Spleen (tissue), 7 donors: ENCODE results near the gene NDUFS7.

Experiments
- POLR2A ChIP-seq, 3 donors: fragments of 450-650 bp; IDR thresholded peaks; one replicate each; pipeline ENCODE4 v1.5.1; 2017; ENCODE audit warnings: antibody characterized with exemption in 3 of 3, mild to moderate bottlenecking in 1 of 3
- POLR2AphosphoS5 ChIP-seq, 3 donors: sonication (generic); formaldehyde crosslinking; IDR thresholded peaks; one replicate each; pipeline ENCODE4 v1.5.1; 2017; ENCODE audit warnings: antibody characterized with exemption in 3 of 3
- TF ChIP-seq, protein P1 (sequence below), 11 experiments: fragments of 200-600 bp in 7 of 11; fragments of 450-650 bp in 4 of 11; sonication (generic) in 4 of 11; IDR thresholded peaks in 8 of 11; conservative IDR thresholded peaks in 3 of 11; 1 replicate in 7 of 11; 2 replicates in 4 of 11; pipeline versions ENCODE4 v1.4.0 to v1.8.0; 2016 to 2021; ENCODE audit warnings: antibody characterized with exemption in 11 of 11, inconsistent platforms in 4 of 11, mild to moderate bottlenecking in 1 of 11
- donor health status: DM: no; HTN: no; CAD: no; lungs with moderate emphysema.
- donor health status: DM: no; HTN: no; CAD: no.
- donor health status: DM: no; HTN: no; CAD: no.

DNA sequence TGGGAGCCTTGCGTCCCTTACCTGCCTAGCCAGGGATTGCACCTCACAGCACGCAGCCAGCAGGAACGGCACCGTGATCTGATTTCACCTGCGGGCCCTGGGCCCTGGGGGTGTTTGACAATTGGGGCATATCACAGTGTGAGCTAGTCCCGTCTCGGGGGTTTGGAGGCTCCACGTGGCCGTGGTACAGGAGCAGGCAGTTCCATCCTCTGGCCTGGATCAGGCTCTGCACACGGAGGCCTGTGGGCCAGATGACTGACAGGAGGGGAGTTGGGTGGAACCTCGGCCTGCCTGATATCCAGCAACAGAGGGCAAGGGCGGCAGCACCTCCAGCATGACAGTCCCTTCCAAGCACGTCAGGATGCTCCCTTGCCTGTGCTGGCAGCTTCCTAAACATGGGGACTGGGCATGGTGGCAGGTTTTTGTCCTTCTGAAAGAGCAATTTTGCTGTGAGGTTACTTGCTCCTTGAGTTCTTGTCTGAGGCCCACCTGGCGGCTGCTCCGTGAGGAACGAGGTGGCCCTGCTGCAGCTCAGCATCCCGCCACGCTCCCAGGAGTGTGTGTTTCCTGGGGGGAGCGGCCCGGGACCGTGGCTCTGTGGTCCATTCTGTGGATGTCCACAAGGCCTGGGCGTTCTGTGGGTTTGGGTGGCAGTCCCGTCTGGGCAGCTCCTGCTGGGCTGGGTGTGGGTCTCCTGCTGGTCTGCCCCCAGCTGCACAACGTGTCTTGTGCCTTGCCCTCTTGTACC is 48.2 kb downstream of the NDUFS7 start:
- TF ChIP-seq, protein P1, sequence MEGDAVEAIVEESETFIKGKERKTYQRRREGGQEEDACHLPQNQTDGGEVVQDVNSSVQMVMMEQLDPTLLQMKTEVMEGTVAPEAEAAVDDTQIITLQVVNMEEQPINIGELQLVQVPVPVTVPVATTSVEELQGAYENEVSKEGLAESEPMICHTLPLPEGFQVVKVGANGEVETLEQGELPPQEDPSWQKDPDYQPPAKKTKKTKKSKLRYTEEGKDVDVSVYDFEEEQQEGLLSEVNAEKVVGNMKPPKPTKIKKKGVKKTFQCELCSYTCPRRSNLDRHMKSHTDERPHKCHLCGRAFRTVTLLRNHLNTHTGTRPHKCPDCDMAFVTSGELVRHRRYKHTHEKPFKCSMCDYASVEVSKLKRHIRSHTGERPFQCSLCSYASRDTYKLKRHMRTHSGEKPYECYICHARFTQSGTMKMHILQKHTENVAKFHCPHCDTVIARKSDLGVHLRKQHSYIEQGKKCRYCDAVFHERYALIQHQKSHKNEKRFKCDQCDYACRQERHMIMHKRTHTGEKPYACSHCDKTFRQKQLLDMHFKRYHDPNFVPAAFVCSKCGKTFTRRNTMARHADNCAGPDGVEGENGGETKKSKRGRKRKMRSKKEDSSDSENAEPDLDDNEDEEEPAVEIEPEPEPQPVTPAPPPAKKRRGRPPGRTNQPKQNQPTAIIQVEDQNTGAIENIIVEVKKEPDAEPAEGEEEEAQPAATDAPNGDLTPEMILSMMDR (IDR thresholded peaks at IDR 0.05 in 8 of 11, conservative IDR thresholded peaks at IDR 0.05 in 3 of 11) = no peak
- TF ChIP-seq POLR2A (IDR thresholded peaks at IDR 0.05) = no peak
- TF ChIP-seq POLR2AphosphoS5 (IDR thresholded peaks at IDR 0.05) = peak in 2 of 3 donors; percentile 2 to 53
